SK-N-SH (cell line): Measurements from ENCODE around the gene KBTBD13. TPM values are rescaled to one million over a fixed set of nuclear protein-coding genes. Genes with fewer than 3 reads are reported as not detected.

Experiments
- CTCF ChIA-PET: fragments of 300-600, 350-600 bp; formaldehyde crosslinking; extraction: SDS; loops from one replicate; lab custom pipeline; 2021; lab: Yijun Ruan, JAX
- POLR2A ChIA-PET: fragments of 350-600 bp; sonication (Branson Sonifier 250); formaldehyde crosslinking; extraction: SDS; loops from one replicate; lab custom pipeline; 2020; ENCODE audit warnings: antibody characterized with exemption, inconsistent platforms; lab: Yijun Ruan, JAX
- DNase-seq: peaks from one replicate; pipeline ENCODE4 v3.0.0; 2012
- H2AFZ ChIP-seq: fragments of 200-600 bp; sonication (generic); 2 replicates; pipeline ENCODE4 v1.8.1; 2016; ENCODE audit warnings: antibody characterized with exemption, mild to moderate bottlenecking, low read depth
- H3F3A ChIP-seq: fragments of 200-600 bp; sonication (generic); replicated peaks from 2 replicates; pipeline ENCODE3; 2016; ENCODE audit warnings: antibody characterized with exemption, mild to moderate bottlenecking; ENCODE audit not compliant: insufficient read depth
- H3K27ac ChIP-seq, 2 experiments: fragments of 200-500 bp in 1 of 2; fragments of 200-600 bp in 1 of 2; sonication (Bioruptor generic) in 1 of 2; sonication (generic), shearing (Covaris generic) in 1 of 2; 2 replicates each; pipeline versions ENCODE4 v1.5.1 to v1.6.1; 2014 to 2016; ENCODE audit warnings: low read depth in 2 of 2, inconsistent platforms in 1 of 2, low read length in 1 of 2, mild to moderate bottlenecking in 1 of 2, mixed read lengths in 1 of 2
- H3K27me3 ChIP-seq: fragments of 200-600 bp; sonication (generic), shearing (Covaris generic); 2 replicates; pipeline ENCODE4 v1.6.1; 2016; ENCODE audit warnings: mixed run types; ENCODE audit not compliant: insufficient read depth
- H3K36me3 ChIP-seq, 2 experiments: fragments of 200-500 bp in 1 of 2; fragments of 200-600 bp in 1 of 2; sonication (Bioruptor generic) in 1 of 2; sonication (generic) in 1 of 2; replicated peaks in 1 of 2; 2 replicates each; pipeline versions ENCODE3 to v1.5.1; 2014 to 2016; ENCODE audit warnings: low read length in 1 of 2, mild to moderate bottlenecking in 1 of 2; ENCODE audit not compliant: insufficient read depth in 2 of 2, control insufficient read depth in 1 of 2
- H3K4me1 ChIP-seq, 2 experiments: fragments of 200-500 bp in 1 of 2; fragments of 200-600 bp in 1 of 2; sonication (Bioruptor generic) in 1 of 2; sonication (generic), shearing (Covaris generic) in 1 of 2; 2 replicates each; pipeline versions ENCODE4 v1.5.1 to v1.6.1; 2014 to 2016; ENCODE audit warnings: low read depth in 1 of 2, low read length in 1 of 2, mixed run types in 1 of 2; ENCODE audit not compliant: insufficient read depth in 2 of 2, control insufficient read depth in 1 of 2
- H3K4me2 ChIP-seq: fragments of 200-600 bp; sonication (generic), shearing (Covaris generic); 2 replicates; pipeline ENCODE4 v1.6.1; 2017; ENCODE audit warnings: mixed run types
- H3K4me3 ChIP-seq, 2 experiments: fragments of 200-500 bp in 1 of 2; fragments of 200-600 bp in 1 of 2; sonication (Bioruptor generic) in 1 of 2; sonication (generic), shearing (Covaris generic) in 1 of 2; 2 replicates each; pipeline versions ENCODE4 v1.5.1 to v1.8.1; 2014 to 2016; ENCODE audit warnings: low read depth in 2 of 2, inconsistent platforms in 1 of 2, low read length in 1 of 2, mild to moderate bottlenecking in 1 of 2, mixed read lengths in 1 of 2, moderate library complexity in 1 of 2
- H3K79me2 ChIP-seq: fragments of 200-600 bp; sonication (generic); 2 replicates; pipeline ENCODE4 v1.8.1; 2017; ENCODE audit warnings: mild to moderate bottlenecking; ENCODE audit not compliant: insufficient read depth
- H3K9ac ChIP-seq: fragments of 200-600 bp; sonication (generic); 2 replicates; pipeline ENCODE4 v1.6.1; 2017; ENCODE audit warnings: mixed run types
- H3K9me2 ChIP-seq: fragments of 200-600 bp; sonication (generic); 2 replicates; pipeline ENCODE4 v1.6.1; 2017; ENCODE audit warnings: mixed run types
- H3K9me3 ChIP-seq: fragments of 200-600 bp; sonication (generic); 2 replicates; pipeline ENCODE4 v1.6.1; 2017; ENCODE audit warnings: mixed run types, mild to moderate bottlenecking, moderate library complexity
- H4K20me1 ChIP-seq: fragments of 200-600 bp; sonication (generic); 2 replicates; pipeline ENCODE4 v1.6.1; 2017; ENCODE audit warnings: mild to moderate bottlenecking, mixed run types; ENCODE audit not compliant: insufficient read depth
- CHD2 ChIP-seq: fragments of 150-350 bp; IDR thresholded peaks from 2 replicates; pipeline ENCODE4 v1.6.1; 2018; ENCODE audit warnings: low read length; ENCODE audit not compliant: partially characterized antibody
- FOXJ3 ChIP-seq: sonication (generic); formaldehyde crosslinking; IDR thresholded peaks from 2 replicates; pipeline ENCODE4 v1.5.1; 2020; ENCODE audit warnings: mild to moderate bottlenecking, missing genetic modification reagents
- FOXM1 ChIP-seq: IDR thresholded peaks from 2 replicates; pipeline ENCODE4 v1.4.0; 2012; ENCODE audit warnings: low read depth, mild to moderate bottlenecking
- GATA2 ChIP-seq: sonication (generic); formaldehyde crosslinking; IDR thresholded peaks from 2 replicates; pipeline ENCODE4 v1.5.0; 2020; ENCODE audit warnings: mild to moderate bottlenecking, missing genetic modification reagents
- MXI1 ChIP-seq: IDR thresholded peaks from 2 replicates; pipeline ENCODE4 v1.6.1; 2012; ENCODE audit warnings: mild to moderate bottlenecking, low read depth, low read length, improper control_type of control experiment
- RAD21 ChIP-seq: IDR thresholded peaks from 2 replicates; pipeline ENCODE4 v1.6.1; 2012; ENCODE audit warnings: mild to moderate bottlenecking, low read length
- REST ChIP-seq: IDR thresholded peaks from 2 replicates; pipeline ENCODE4 v1.6.1; 2012; ENCODE audit warnings: mild to moderate bottlenecking, low read depth, low read length, moderate library complexity
- SMC3 ChIP-seq: IDR thresholded peaks from 2 replicates; pipeline ENCODE4 v1.6.1; 2012; ENCODE audit warnings: low read depth, low read length, improper control_type of control experiment
- USF1 ChIP-seq: IDR thresholded peaks from 2 replicates; pipeline ENCODE4 v1.4.0; 2012; ENCODE audit warnings: low read depth, borderline replicate concordance
- YY1 ChIP-seq: IDR thresholded peaks from 2 replicates; pipeline ENCODE4 v1.4.0; 2012; ENCODE audit warnings: low read depth, mild to moderate bottlenecking
- WGBS: methylation state at CpG from one replicate; pipeline ENCODE4 v1.1.6; 2017; ENCODE audit warnings: low lambda C conversion rate; 5-methylcytosine and 5-hydroxymethylcytosine counted together
- polyA plus RNA-seq, 3 experiments: library from polyadenylated mRNA; depleted of rRNA; stranded (reverse); fragments of >200 nt; gene quantifications; 2 replicates each; pipeline ENCODE4 v1.2.3, GENCODE V29; 2012
- TF ChIP-seq, protein P1 (sequence below): IDR thresholded peaks from 2 replicates; pipeline ENCODE4; 2012

The KBTBD13 gene
- polyA plus RNA-seq, 1 of the 3 experiments (the other 2 are of a cell fraction) = not detected

- TF ChIP-seq SMC3 (no peak), FOXJ3 (CRISPR knock-in tag) (no peak), USF1 (no peak), FOXM1 (no peak)
- TF ChIP-seq, protein P1, sequence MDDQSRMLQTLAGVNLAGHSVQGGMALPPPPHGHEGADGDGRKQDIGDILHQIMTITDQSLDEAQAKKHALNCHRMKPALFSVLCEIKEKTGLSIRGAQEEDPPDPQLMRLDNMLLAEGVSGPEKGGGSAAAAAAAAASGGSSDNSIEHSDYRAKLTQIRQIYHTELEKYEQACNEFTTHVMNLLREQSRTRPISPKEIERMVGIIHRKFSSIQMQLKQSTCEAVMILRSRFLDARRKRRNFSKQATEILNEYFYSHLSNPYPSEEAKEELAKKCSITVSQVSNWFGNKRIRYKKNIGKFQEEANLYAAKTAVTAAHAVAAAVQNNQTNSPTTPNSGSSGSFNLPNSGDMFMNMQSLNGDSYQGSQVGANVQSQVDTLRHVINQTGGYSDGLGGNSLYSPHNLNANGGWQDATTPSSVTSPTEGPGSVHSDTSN = no peak
Observed at GRCh38 chr15:65081270-65081669, 4.7 kb downstream of the KBTBD13 start (continued).

DNA sequence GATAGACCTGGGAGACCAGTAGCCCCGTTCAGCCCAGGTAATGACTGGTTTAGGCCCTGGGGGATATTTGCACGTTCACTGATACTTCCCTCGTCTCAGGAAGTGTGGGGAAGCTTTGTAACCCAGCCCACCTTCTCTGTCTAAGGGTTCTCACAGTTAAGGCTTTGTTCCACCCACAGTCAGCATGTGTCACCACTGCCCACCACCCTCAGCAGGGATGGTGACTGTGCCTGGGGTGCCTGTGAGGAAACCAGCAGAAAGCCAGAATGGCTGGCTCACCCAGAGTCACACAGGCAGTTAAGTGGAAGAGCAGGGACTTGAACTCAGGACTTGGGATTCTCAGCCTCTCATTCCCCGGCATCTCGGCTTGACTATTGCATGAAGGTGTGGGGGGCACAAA is 5.2 kb downstream of the KBTBD13 start:
- ChIA-PET CTCF (interaction anchor here (0.9 to 8.3 kb wide), 4 partner anchors 13 to 29 kb away, joined by 3 to 99 read pairs (median 4); no protein-coding TSS in a partner anchor), POLR2A (no interaction called here)
- Histone ChIP-seq H2AFZ (no peak overlapping the region), H3K4me2 (no peak overlapping the region), H3K79me2 (no peaks in the 10 kb centered on the region), H3K36me3 (no peaks in the 10 kb centered on the region), H3K9me2 (no peaks in the 10 kb centered on the region), H4K20me1 (no peaks in the 10 kb centered on the region), H3K27me3 (0 out of 2 replicates have a peak, but pooled peaks cover 6% of the 10 kb centered on the region), H3F3A (no peaks in the 10 kb centered on the region), H3K4me3 (no peak overlapping the region), H3K27ac (no peak overlapping the region), H3K9me3 (no peaks in the 10 kb centered on the region), H3K9ac (no peak overlapping the region), H3K4me1 (peaks cover 0 to 13% of the 10 kb centered on the region in 2 experiments; a peak in 1 of 4 replicates)
- DNase-seq = no peak
- TF ChIP-seq YY1 (no peak), GATA2 (no peak)
- TF ChIP-seq, protein P1 = no peak
- WGBS = 73% methylated on average over 5 of the region's 5 CpGs

DNA sequence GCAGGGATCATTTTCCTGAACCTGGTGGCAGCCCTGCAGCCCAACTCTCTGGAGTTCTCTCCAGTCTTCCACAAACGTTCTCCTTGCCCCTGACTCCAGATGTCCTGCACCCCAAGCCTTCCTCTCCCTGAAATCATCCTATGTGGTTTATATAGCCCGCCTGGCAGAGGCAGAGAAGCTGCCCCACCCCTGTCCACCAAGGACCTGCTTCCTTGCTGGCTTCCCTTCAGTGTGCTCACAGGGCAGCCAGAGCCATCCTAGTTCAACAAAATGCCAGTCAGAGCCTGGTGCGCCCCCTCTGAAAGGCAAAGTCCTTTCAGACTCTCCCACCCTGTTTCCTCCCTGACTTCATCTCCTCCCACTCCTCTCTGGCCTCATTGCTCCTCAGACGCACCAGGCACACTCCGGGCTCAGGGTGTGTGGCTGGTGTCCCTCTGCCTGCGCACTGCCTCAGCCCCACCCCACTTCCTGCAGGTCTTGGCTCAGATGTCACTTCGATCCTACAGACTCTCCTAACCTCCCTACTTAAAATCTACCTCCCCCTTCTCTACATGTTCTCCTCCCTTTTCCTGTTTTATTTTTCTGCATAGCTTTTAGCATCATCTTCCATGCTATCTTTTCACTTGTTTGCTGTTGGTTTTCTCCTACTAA is 5.9 kb downstream of the KBTBD13 start:
- POLR2A ChIA-PET = no interaction called here
- Histone ChIP-seq H3K4me1 (peaks cover 0 to 19% of the 10 kb centered on the region in 2 experiments; a peak in 1 of 4 replicates), H2AFZ (no peak overlapping the region), H3K9me2 (no peaks in the 10 kb centered on the region), H3K27ac (no peak overlapping the region), H3K9ac (no peak overlapping the region), H3K27me3 (0 out of 2 replicates have a peak, but pooled peaks cover 6% of the 10 kb centered on the region), H3K9me3 (no peaks in the 10 kb centered on the region), H3K4me2 (no peak overlapping the region), H3F3A (no peaks in the 10 kb centered on the region), H3K4me3 (no peak overlapping the region), H4K20me1 (no peaks in the 10 kb centered on the region), H3K79me2 (no peaks in the 10 kb centered on the region), H3K36me3 (no peaks in the 10 kb centered on the region)
- no peak for TF ChIP-seq RAD21
- no peak for TF ChIP-seq REST
- no peak for TF ChIP-seq CHD2
- no peak for TF ChIP-seq MXI1
- CTCF ChIA-PET = interaction anchor here (0.8 to 8.3 kb wide), 6 partner anchors 12 to 30 kb away, joined by 3 to 99 read pairs (median 4); no protein-coding TSS in a partner anchor
- DNase-seq = peak; percentile 39
- 48% methylated on average over 7 of the region's 7 CpGs for WGBS
